Astrocyte of the hippocampus (primary cell): Measurements from ENCODE around the gene ORAI3.

Source experiments
- DNase-seq: peaks from one replicate; pipeline ENCODE4 v3.0.0; 2011; ENCODE audit warnings: low read depth, low spot score

The ORAI3 gene

DNA sequence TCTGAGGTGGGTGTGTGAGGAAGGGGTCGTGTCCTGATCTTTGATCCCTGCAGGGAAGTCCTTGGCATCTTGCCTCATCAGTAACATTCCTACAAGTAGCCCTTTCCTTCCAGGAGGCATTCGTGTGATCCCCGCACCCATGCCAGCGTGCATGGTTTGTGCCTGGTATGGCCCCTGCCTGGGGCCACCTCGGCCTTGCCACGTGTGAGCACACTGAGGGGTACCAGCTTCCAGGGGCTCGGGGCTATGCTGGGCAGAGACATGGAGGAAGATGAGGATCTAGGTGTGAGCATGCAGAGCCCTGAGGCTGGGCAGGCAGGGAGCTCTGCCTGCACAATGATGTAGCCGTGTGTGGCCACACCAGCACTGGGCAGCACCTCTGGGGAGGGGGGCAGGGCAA, 42.2 kb downstream of the ORAI3 start:
- no peak for DNase-seq

DNA sequence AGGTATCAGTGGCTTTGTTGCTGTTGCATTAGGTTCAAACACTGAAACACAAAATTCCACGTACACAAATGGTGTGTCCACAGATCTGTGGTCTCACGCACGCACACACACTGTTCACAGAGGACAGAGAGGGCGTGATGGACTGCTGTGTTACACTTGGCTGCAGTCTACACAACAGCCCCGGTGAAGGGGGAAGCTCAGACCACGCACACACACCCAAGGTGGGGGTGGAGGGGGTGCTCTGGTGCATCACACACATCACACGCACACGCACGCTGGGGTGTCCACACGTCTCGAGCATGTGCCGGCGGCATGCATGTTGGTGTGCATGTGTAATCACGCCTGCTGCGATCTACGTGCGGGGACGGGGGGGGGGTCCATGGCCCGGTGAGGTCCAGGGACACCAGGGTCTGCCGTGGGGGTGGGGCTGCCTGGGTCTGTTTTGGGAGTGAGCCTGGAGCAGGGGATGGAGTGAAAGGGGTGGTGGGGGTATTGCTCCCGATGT, 43.5 kb downstream of the ORAI3 start:
- no peak for DNase-seq

DNA sequence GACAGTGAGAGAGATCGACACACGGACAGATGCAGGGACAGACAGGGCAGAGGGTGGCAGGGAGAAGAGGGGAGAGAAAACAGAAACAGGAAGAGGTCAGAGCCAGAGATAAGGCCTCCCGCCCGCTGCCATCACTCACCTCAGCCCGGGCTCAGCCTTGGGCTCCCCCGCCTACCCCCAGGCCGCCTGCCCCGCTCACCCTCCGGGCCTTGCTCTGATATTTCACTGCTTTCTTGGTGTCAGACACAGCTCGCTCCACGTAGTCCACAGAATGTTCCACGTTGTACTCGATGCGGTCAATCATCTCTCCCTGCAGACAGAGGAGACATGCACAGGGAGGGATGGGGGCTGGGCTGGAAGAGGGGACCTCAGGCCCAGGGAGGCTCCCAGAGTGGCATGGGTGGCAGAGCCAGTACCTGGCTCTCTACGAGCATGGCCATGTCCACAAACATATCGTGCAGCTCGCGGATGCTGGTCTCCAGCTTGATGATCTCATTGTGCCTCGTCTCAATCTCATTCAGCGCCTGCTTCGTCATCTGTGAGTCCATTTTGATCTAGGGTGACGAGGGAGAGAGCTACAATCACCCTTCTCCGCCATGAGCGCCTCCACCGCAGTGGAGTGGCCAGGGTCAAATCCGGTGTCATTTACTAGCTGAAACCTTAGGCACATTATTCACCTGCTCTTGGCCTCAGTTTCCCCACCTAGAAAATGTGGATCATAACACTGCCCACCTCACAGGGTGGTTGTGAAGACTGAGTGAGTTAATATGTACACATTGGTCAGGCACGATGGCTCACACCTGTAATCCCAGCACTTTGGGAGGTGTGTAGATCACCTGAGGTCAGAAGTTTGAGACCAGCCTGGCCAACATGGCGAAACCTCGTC, 44.3 kb downstream of the ORAI3 start:
- no peak for DNase-seq

DNA sequence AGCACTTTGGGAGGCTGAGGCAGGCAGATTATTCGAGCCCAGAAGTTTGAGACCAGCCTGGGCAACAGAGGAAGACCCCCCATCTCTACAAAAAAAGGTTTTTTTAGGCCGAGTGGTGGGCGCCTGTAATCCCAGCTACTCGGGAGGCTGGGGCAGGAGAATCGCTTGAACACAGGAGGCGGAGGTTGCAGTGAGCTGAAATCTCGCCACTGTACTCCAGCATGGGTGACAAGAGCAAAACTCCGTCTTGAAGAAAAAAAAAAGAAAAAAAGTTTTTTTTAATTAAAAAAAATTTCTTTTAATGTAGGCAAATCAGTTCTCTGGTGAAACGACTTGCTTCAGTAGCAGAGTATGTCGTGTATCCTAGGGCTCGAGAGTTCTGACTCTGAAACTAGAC, 47.1 kb downstream of the ORAI3 start:
- DNase-seq, result no peak

DNA sequence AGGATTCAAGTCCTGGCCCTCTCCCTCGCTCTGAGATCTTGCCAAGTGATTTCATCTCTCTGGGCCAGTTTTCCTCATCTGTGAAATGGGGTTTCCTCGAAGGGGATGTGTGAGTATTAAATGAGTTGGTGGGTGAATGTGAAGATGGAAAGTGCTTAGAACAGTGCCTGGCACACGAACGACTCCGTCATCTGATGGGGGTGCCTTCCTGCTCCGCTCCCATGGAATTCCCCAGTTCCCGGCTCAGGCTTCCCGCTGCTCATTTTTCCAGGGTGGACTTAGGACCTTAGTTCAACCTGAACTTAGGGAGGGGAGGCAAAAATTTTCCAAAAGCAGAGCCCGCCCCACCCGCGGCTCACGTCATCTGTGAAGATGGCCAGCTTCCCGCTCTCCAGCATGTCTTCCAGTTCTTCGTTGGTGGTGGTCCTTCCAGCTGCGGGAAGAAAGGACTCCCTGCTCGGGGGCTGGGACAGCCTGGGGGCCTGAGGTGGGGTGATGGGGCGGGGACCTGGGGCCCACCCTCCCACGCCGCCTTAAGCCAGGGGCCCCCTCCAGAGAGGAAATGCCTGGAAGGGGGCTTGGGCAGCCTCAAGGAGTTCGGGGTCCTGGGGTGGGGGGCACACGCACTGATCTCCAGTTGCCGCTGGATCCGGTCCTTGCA, 47.6 kb downstream of the ORAI3 start:
- DNase-seq, result no peak

DNA sequence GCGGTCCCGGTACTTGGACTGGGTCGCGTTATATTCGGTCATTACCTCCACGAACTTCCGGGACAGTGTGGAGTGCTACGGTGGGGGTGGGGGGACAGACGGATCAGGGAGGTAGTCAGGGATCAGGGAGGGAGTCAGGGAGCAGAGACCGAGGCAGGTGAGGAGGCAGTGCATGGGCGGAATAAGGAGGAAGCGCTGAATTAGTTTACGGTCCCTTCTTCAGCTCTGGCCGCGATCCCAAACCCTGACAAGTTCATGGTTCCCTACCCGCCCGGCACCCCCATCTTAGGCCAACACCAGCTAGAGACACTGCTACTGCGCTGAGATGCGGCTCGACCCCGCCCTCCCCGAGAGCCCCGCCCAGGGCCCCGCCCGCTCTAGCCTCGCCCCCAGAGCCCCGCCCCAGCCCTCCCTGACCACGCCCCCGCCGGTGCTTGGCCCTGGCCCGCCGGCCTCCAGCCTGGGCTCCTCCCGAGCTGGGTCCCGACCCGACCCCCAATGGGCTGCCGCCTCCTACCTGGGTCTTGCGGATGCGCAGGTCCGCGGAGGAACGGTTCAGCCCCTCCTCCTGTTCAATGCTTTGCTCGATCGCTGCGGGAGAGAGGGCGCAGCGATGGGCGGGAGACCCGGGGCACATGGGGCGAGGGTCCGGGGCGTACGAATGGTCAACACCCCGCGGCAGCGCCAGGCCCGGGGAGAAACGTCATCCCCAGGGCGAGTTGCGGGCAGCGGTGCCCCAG, 48.3 kb downstream of the ORAI3 start:
- peak; percentile 86 for DNase-seq

DNA sequence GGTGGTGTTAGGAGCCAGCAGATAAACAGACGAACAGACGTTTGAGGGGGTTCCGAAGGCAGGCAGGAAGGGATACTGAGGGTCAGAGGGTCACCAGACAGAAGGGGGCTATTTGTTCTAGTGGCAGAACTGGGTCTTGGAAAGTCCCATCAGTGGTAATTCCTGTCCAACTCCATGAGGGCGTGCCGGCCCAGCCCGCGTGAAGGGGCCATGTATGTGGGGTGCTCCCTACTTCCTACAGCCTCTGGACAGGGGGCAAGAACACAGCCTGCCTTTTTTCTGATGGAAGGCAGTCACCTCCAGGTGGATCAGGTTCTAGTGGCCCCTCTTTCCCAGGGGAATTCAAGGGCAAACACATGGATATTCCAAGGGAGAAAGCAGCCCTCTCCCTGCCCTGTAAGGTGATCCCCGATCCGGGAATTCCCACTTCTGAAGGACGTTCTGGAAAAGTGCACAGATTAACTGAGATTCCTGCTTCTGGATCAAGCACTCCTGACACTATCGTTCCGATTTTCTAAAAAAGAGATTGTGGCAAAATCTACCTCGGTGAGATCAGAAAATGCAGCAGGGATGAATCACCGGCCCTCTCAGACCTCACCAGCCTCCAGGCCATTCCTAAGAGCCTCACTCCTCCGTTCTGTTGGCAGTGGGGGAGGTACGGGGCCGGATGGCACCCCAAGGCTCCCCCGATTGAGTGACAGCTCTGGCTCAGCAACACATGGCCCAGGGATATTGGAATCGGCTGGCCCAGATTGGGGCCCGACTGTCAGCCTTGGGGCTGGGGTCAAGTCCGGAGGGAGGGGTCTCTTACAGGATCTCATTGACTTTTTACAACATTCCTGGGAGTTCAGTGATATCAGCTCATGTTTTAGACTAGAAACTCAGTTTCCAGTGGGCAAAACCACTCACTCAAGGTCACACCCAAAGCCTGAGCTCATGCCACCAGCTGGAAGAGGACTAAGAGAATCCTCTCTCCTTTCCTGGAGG, 49.1 kb downstream of the ORAI3 start:
- peak; percentile 92 for DNase-seq

DNA sequence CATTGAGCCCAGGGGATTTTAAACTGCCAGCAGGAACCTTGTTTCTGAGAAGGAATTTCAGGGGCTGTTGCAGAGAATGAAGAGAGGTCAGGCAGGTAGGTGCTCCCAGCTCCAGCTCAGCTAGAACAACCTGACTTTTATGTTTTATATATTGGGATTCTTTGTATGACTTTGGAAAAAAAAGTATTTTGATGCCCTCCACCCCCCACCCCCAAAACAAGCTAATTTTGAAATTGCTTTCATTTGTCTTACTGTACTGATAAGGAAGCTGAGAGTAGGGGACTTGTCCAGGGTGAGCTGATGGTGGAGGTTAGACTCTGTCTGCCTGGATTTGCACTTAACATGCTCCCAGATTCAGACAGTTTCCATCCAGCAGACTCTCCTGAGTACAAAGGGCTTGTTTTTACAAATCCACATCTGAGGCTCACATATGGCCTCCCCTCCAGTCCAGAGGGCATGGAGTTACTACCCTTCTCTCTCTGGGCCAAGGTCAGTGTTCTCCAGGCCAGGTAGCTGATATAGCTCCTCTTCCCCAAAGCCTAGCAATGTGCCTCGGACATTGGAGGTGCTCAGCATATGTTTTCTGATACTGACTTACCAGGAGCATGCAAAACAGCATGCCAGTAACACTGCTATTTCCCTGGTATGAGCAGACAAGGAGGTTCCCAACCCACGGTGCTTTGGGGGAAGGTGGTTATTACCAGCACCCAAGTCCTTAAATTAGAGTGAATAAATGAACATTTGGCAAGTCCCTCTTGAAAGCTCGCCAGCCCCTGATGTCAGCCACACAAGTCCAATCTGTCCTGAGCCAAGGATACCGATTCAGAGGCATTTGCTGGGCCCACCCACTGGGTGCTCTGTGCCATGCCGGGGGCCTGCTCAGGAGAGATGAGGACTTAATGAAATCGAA, 50.2 kb downstream of the ORAI3 start:
- DNase-seq, result peak; percentile 48

DNA sequence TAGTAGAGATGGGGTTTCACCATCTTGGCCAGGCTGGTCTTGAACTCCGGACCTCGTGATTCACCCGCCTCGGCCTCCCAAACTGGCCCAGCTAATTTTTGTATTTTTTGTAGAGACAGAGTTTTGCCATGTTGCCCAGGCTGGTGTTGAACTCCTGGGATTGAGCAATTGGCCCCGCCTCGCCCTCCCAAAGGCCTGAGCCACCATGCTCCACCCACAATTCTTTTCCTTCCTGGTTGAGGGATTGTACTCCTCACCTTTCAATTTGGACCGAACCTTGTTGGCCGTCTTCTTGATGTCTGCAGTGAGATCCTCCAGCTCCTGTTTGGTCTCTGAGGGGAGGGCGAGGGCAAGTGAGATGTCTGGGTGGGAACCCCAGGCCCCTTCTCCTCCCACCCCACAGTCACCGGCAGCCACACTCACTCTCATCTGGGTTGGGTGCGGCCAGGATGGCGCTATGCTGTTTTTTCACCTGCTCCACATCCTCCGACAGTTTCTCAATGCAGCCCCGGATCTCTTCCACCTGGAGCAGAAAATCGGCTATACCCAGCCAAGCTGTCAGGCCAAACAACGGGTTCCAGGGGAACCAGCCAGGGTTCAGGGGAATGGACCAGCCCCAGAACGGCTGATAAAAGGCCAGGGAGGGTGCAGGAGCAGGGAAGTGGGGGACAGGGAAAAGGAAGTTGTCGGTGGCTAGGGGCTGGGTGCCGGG, 52.0 kb downstream of the ORAI3 start:
- DNase-seq, result no peak

DNA sequence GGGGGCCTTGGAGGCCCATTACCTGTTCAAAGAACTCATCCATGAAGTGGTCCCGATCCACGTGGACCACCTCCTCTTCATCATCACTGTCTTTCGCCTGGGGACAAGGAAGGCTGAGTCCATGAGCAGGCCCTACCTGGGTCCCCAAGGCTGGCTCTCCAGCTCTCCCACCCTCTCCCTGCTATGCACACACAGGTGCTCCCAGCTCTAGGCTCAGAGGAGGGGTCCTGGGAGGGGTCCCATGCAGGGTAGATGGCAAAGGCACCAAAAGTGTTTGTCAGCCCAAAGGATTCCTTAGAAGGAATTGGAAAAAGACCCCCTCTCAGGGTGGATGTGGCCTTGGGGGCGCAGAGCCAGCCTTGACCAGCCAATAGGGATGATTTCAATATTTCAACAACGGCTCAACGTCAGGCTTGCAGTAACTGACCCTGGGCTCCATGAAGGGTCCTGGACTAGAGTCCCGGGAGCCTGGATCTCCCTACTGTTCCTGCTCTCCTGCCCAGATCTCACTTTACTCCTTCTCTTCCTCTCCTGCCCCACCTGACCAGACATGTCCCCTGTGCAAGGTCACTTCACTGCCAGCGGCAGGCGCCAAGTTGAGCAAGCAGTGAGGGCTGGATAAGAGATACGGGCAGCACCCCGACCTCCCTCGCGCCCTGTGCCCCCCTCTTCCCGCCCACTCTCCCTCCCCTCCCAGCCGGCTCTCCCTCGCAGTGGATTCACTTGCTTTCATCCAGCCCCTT, 52.8 kb downstream of the ORAI3 start:
- DNase-seq, result no peak

DNA sequence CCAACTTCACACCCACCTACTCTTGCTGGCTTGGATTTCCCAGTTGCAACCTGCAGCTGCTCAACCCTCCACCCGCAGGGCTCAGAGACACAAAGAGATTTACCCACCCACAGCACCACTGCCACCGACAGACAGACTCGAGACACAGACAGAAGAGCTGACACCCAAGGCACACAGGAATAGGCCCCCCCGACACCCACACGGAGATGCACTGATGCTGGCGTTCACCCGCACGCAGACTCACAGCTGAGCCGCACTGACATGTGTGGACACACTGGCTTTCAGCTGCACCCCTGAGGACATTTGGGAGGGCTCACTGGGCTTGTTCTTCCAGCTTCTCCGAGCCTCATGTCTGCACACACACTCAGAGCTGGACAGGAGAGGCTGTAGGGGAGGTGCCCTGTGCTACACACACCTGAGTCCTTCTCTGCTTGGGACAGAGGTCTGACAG, 53.4 kb downstream of the ORAI3 start:
- DNase-seq, result no peak

DNA sequence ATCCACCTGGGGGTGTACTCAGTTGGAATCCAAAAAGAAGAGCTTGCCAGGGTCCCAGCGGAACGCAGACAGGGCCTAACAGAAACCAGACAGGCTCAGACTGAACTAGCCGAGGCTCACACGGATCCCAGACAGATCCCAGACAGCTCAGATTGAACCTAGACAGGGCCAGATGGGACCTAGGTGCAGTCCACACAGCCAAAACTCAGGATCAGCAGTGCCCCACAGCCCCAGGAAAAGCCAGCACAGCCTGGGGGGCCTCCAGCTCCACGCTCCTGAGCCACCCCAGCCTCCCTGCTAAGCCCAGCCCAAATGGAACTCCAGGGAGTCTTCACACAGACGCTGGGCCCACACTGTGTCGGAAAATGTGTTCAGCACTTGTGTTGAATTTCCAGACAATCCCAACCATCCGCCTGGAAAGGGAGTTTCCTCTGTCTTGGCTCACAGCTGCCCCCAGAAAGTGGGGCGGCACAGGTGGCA, 54.0 kb downstream of the ORAI3 start:
- no peak for DNase-seq

DNA sequence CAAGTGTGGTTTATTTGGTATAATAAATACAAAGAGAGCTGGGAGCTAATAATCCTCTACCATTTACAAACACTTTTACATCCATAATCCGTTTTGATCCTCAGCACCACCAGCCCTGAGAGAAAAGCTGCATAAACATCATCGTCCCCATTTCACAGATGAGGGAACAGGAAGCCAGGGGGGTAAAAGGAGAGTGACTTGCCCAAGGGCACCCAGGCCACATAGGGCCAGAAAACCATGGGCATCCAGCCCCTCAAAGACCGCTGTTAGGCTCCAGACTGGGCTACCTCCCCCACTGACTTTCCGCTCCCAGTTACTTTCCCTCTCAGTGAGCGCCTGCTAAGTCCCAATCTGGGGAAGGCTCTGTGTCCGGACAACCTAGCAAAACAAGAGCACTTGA, 54.9 kb downstream of the ORAI3 start:
- DNase-seq, result no peak
